ENCODE measurements around the gene CAVIN1.
"Not testable (repeated sequence)": the region's sequence is repeated elsewhere in the genome, so short reads cannot be mapped to it uniquely, and the experiment has no call there.

CAVIN1 gene

GRCh38 chr17:42458497-42459255, 35.6 kb upstream of the CAVIN1 start, which contains the start of gene ATP6V0A1:
TSS of gene ATP6V0A1 (plus strand) at chr17:42458878. CDS start at chr17:42460895, 2,017 bp downstream.
- peak within 1 kb of the TSS; percentile 86 for H3K27ac ChIP-seq
- no peak for TF ChIP-seq CTCF (conservative IDR thresholded peaks at IDR 0.05)

DNA sequence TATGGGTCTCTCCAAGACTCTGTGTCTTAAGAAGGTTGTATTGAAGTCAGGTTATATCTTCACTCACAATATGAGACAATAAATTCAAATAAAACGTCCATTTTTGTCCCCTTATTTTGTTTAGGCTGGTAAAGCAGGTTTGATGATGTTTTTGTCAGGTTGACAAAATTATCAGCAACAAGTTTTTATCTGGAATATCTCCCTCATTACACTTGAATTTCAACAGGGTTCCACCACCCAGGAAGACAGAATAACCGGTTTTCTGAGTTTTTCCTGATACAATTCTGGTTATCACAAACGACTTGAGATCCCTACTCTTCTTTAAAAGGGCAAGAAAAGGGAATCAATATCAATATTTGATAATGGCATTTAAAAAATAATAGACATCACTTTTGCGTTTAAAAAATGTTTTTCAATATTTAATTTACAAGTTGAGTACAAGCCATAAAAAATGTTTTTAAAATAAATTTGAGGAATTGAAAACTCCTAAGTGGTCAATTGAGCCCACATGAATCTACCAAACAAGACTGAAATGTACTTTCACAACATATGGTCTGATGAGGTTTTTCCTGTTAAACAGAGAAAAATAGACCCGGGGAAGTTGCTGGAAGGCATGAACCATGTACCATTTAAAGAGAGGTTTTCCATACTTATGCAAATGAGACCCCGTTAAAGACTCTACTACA, 34.2 kb upstream of the CAVIN1 start:
- TF ChIP-seq CTCF (conservative IDR thresholded peaks at IDR 0.05) = no peak
- no peak overlapping the region for H3K27ac ChIP-seq

GRCh38 chr17:42456223-42457106, 33.4 kb upstream of the CAVIN1 start:
- no peak for TF ChIP-seq CTCF (conservative IDR thresholded peaks at IDR 0.05)
- H3K27ac ChIP-seq = no peak overlapping the region

- not testable (repeated sequence) for H3K27ac ChIP-seq
These were observed 31.9 kb upstream of the CAVIN1 start for GRCh38 chr17:42454987-42455386.

GRCh38 chr17:42453439-42453838, 30.4 kb upstream of the CAVIN1 start:
- no peak overlapping the region for H3K27ac ChIP-seq
- TF ChIP-seq CTCF (conservative IDR thresholded peaks at IDR 0.05) = no peak

DNA sequence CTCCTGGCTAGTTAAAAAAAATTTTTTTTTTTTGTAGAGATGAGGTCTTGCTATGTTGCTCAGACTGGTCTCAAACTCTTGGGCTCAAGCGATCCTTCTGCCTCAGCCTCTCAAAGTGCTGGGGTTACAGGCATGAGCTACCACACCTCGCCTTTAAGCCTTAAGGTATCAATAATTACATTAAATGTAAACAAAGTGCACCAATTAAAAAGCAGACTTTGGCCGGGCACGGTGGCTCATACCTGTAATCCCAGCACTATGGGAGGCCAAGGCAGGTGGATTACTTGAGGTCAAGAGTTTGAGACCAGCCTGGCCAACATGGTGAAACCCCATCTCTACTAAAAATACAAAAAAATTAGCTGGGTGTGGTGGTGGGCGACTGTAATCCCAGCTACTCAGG, 28.2 kb upstream of the CAVIN1 start:
- H3K27ac ChIP-seq = not testable (repeated sequence)

DNA sequence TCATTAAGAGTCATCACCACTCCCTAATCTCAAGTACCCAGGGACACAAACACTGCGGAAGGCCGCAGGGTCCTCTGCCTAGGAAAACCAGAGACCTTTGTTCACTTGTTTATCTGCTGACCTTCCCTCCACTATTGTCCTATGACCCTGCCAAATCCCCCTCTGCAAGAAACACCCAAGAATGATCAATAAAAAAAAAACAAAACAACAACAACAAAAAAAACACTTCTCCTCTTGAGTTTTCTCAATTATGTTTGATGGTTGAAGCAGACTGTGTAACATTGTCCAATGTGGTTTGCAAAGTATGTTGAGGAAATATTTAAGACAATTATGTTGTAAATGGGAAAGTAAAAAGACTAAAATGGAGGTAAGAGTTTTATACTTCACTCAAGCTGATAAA, 26.8 kb upstream of the CAVIN1 start:
- H3K27ac ChIP-seq = not testable (repeated sequence)

GRCh38 chr17:42449176-42449575, 26.1 kb upstream of the CAVIN1 start:
- H3K27ac ChIP-seq = not testable (repeated sequence)

DNA sequence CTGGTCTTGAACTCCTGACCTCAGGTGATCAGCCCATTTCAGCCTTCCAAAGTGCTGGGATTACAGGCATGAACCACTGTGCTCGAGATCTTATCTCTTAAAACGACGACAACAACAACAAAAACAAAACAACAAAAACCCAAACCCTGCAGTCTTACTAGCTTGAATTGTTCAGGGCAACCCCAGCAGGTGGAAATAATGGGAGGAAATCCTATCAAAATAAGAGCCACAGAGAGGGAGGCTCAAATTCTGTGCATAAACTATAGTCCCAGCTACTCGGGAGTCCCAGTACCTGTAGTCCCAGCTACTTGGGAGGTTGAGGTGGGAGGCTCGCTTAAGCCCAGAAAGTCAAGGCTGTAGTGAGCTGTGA, 19.1 kb upstream of the CAVIN1 start:
- TF ChIP-seq CTCF (conservative IDR thresholded peaks at IDR 0.05) = no peak
- H3K27ac ChIP-seq = no peak overlapping the region
